ENCODE results near the gene PARP1. TPM values are rescaled to one million over a fixed set of nuclear protein-coding genes. Genes with fewer than 3 reads are reported as not detected.

PARP1 gene
- total RNA-seq, 4 donors from 2014 or later: 62.3 to 76.9 (median 63.4) TPM

DNA sequence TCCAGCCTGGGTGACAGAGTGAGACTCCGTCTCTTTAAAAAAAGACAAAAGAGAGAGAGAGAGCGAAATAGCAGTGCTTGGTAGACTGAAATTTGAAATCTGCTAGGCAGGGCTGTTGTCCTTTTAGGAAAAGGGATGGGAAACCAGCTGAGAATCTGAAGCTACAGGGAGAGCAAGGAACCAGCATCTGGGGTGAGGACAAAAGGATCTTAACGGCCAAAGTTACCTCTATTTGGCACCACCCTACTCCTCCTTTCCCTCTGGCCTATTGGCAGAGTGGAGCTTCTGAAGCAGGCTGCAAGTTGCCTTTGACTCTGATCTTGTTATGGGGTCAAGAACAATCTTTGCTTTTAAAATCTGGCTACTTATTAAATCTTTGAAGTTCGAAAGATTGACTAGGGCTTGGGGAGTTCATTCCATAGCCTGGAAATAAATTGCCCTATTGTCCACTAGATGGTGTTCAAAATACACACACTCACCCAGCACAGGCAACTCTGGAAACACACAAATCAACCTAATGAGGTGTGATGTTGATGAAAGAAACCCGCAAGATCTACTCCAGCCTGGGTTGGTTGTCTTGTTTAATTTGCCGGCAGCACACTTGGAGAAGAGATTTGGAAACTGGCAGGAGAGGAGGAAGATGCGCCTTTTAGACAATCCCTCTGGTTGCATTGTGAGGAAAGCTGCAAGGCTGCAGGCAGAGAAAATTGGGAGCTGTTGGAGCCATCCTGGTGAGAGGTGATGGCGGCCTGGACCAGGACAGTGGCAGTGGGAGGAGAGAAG lies 16.5 kb upstream of the PARP1 start:
- TF ChIP-seq, protein P1, sequence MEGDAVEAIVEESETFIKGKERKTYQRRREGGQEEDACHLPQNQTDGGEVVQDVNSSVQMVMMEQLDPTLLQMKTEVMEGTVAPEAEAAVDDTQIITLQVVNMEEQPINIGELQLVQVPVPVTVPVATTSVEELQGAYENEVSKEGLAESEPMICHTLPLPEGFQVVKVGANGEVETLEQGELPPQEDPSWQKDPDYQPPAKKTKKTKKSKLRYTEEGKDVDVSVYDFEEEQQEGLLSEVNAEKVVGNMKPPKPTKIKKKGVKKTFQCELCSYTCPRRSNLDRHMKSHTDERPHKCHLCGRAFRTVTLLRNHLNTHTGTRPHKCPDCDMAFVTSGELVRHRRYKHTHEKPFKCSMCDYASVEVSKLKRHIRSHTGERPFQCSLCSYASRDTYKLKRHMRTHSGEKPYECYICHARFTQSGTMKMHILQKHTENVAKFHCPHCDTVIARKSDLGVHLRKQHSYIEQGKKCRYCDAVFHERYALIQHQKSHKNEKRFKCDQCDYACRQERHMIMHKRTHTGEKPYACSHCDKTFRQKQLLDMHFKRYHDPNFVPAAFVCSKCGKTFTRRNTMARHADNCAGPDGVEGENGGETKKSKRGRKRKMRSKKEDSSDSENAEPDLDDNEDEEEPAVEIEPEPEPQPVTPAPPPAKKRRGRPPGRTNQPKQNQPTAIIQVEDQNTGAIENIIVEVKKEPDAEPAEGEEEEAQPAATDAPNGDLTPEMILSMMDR (IDR thresholded peaks at IDR 0.05): peak in 1 of 3 donors; percentile 4
- ATAC-seq (ENCODE audit: low FRiP score) (no peak), DNase-seq (ENCODE audit: low spot score) (no peak)

DNA sequence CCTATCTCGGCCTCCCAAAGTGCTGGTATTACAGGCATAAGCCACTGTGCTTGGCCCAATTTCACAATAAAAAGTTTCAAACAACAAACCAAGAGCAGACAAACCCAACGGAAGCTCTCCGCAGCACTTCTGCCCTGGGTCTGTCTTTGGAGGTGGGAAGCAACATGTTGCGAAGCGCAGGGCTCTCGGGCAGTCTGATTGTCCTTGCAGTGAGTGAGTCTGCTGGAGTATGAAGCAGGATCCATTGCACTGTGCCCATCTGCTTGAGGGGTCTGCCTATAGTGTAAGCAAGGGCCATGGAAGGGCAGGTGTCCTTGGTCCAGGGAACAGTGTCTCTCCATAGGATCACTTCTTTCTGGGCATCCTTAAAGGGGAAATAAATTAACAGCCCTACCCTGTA lies 14.6 kb upstream of the PARP1 start:
- TF ChIP-seq, protein P1 (IDR thresholded peaks at IDR 0.05): no peak
- ATAC-seq (ENCODE audit: low FRiP score): no peak
- DNase-seq (ENCODE audit: low spot score): no peak

DNA sequence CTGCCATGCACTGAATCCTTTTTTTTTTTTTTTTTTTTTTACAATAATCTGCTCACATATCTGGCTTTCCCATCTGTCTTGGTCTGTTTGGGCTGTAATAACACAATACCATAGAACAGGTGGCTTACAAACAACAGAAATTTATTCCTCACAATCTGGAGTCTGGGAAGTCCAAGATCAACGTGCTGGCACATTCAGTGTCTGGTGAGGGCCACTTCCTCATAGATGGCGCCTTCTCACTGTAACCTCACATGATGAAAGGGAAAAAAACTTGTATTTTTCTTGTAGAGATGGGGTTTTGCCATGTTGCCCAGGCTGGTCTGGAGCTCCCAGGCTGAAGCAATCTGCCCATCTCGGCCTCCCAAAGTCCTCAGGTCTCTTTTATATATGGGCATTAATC lies 13.0 kb upstream of the PARP1 start:
- TF ChIP-seq, protein P1 (IDR thresholded peaks at IDR 0.05): no peak
- ATAC-seq (ENCODE audit: low FRiP score) (no peak), DNase-seq (ENCODE audit: low spot score) (no peak)

DNA sequence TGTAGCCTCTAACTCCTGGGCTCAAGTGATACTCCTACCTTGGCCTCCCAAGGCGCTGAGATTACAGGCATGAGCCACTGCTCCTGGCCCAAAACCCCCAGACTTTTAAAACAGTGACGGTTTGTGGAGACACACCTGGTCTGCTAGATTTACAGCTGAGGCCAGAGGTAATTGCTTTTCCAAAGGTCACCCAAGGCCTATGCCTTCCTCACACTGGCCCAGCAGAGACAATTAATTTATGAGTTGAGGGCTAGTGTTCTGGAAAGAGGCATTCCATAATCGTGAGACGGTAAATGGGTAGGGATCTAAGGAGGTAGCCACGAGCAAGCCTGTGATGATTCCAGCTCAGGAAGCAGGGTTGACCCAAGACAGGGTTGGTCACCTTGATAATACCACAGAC lies 12.4 kb upstream of the PARP1 start:
- ATAC-seq (ENCODE audit: low FRiP score) (no peak), DNase-seq (ENCODE audit: low spot score) (no peak)
- TF ChIP-seq, protein P1 (IDR thresholded peaks at IDR 0.05): no peak

DNA sequence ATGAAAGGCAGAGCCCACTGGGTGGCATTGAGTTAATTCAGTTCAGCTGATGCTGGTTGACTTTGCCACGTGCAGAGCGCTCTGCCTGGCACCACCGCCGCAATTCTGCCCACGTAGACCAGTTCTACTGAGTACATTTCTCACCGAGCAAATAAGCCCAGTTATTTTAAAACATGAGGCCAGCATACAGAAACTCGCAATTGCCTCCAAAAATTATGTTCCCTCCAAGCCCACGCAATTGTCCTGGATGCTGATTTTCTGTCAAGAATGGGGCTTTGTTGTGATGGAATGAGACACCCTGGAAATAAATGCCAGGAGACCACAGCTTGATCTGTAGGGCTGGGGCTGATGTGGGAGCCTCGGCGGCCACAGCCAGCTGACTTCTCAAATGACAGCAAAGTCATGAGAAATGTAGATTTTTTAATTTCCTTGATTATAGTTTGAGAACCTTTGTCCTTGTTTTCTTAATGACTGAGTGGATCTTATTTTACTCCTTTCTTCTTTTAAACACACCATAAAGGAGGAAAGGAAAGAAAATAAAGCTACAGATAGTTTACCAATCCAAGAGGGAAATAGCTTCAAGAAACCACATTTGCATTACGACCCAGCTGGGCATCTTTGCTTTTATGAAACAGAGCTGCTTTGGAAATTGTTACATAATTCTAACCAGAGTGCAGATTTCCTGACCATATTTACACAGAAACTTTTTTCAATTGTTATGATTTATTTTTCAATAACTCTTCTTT lies 11.6 kb upstream of the PARP1 start:
- TF ChIP-seq, protein P1 (IDR thresholded peaks at IDR 0.05): no peak
- DNase-seq (ENCODE audit: low spot score): no peak
- ATAC-seq (ENCODE audit: low FRiP score): no peak

DNA sequence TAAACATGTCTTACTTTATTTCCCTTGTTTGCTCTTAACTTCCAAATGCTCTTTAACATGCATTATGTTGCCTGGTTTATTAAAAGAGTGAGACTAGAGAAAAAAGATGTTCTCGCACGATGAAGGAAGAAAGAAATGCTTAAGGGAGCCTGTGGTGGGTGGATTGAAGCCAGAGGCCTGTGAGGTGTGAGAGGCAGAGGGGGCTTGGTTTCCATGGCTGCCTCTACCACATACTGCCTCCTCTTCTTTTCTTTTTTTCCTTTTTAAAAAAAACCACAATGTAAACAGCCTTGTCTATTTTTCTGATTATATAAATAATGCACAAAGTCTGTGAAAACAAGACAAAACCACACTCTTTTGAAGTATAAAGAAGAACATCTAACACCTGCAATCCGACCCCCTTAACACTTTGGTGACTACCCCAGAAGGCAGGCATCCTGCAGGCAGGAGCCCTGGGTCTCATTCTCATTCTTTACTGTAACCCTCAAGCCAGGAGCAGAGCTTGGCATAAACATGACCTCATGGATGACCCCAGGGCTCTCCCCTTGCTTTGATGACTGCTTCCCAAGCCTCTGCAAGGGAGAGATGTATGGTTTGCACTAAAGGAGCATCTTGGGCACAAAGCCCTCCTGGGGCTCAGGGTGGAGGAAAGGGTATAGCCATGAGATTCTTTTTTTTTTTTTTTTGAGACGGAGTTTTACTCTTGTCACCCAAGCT lies 10.1 kb upstream of the PARP1 start:
- TF ChIP-seq, protein P1 (IDR thresholded peaks at IDR 0.05): no peak
- DNase-seq (ENCODE audit: low spot score): no peak
- ATAC-seq (ENCODE audit: low FRiP score): no peak

All from omental fat pad (tissue), 4 donors.